GM18502 (cell line): ENCODE results near the gene RASIP1.
"Not testable (repeated sequence)": the region's sequence is repeated elsewhere in the genome, so short reads cannot be mapped to it uniquely, and the experiment has no call there.

Experiments
- ATAC-seq: cut with Tn5 transposase; IDR thresholded peaks from one replicate; pipeline ENCODE4 v1.9.1; 2021; ENCODE audit warnings: mild to moderate bottlenecking; ENCODE audit not compliant: unreplicated experiment, poor library complexity

The RASIP1 gene

GRCh38 chr19:48735031-48735615 is 5.3 kb downstream of the RASIP1 start:
- no peak for ATAC-seq

GRCh38 chr19:48734625-48735024 is 5.8 kb downstream of the RASIP1 start:
- no peak for ATAC-seq

GRCh38 chr19:48731452-48731851 is 9.0 kb downstream of the RASIP1 start:
- no peak for ATAC-seq

- ATAC-seq = no peak
Measured at GRCh38 chr19:48728911-48729664, 11.3 kb downstream of the RASIP1 start.

GRCh38 chr19:48726556-48726955 is 13.9 kb downstream of the RASIP1 start:
- ATAC-seq = no peak

- no peak for ATAC-seq
Measured at GRCh38 chr19:48724796-48725753, 15.3 kb downstream of the RASIP1 start.

- ATAC-seq = no peak
Measured at GRCh38 chr19:48722196-48722708, 18.2 kb downstream of the RASIP1 start.

GRCh38 chr19:48720613-48721296 is 19.7 kb downstream of the RASIP1 start:
- peak; percentile 72 for ATAC-seq

- ATAC-seq = no peak
Measured at GRCh38 chr19:48720251-48720612, 20.2 kb downstream of the RASIP1 start.

GRCh38 chr19:48719263-48720171 is 20.9 kb downstream of the RASIP1 start, which contains the start of gene MAMSTR:
Gene MAMSTR, minus strand, starts transcription at chr19:48719725. Its CDS starts 694 bp downstream, at chr19:48719031.
- ATAC-seq = no peak

GRCh38 chr19:48718711-48719231 is 21.6 kb downstream of the RASIP1 start:
- no peak for ATAC-seq

GRCh38 chr19:48718106-48718505 is 22.3 kb downstream of the RASIP1 start:
- ATAC-seq = not testable (repeated sequence)

- no peak for ATAC-seq
Measured at GRCh38 chr19:48716562-48717291, 23.7 kb downstream of the RASIP1 start.

- no peak for ATAC-seq
Measured at GRCh38 chr19:48715681-48716171, 24.7 kb downstream of the RASIP1 start.

GRCh38 chr19:48714759-48715675 is 25.4 kb downstream of the RASIP1 start:
- ATAC-seq = no peak

GRCh38 chr19:48713864-48714755 is 26.3 kb downstream of the RASIP1 start:
- peak; percentile 88 for ATAC-seq
